Hematopoietic multipotent progenitor cell treated with erythropoietin and hydrocortisone succinate and interleukin-3 and kit ligand, for 4 days (in vitro differentiated cells): ENCODE results near the gene TSPAN9.

Experiments used
- DNase-seq: peaks from one replicate; pipeline ENCODE4 v3.0.0-alpha.2; 2015

TSPAN9 gene

DNA sequence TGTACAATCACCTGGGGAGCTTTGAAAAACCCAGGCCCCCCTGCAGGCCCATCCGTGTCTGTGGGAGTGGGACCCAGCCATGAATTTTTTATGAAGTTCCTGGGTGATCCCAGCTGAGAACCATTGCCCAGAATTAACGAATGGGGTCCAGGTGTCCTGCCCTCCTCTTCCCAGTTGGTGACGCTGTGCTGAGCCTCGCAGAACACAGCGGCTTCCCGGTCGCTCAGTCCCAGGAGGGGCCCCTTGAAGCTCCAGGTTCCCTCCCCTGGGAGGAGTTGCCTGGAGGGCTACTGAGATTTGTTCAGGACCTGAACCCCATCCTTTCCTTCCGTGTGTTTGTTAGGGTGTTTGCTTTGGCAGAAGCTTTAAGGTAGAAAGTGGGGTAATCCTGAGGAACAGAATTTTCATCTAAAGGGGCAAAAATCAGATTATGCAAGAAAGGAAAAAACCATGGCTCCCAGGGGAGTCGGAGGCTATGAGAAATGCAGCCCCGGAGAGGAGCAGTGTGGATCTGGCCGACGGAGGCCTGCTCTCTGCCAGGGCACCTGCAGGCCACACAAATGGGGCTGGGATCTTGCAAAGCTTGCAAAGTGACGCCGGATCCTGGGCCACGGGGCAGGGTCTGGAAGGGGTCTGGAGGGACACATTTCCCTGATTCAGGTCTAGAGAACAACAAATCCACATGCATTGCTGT is 249.1 kb downstream of the TSPAN9 start:
- no peak for DNase-seq

DNA sequence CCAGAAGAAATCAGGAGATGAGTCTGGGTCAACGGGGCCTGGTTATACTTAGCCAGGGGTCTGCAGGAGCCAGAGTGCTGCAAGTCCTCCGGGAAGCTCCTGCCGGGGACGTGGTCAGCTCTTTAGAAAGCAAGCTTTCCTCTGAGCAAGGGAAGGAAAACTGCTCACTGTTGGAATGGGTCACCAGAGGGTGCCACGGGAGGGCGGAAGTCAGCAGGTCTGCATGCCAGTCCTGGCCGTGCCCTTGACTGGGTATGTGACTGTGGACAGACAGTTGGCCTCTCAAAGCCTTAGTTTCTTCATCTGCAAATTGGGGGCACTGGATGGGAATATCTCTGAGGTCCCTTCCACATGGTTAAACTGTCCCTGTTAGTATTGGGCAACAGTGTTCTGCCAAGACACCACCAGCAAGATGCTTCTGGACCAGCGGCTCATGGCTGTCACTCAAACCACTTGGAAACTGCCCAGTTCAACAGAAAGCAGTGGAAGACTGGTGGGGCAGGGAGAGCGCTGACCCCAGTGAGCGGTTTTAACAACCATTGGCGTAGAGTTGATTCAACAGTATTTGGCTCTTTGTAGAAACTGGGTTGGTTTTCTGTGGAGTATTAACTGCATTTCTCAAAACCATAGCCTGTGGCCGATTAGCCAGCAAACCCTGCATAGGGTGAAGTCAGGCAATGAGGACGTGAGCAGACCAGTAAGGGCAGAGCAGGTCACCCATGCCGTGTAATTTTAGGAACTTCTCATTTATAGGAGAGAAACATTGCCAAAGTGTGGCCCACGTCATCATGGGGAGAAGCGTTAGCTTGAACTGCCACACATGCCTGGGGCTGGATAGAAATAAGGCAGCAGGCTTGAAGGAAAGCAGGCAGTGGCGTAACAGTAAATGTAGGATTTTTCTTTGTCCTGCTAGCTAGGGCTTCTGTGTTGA is 249.9 kb downstream of the TSPAN9 start:
- no peak for DNase-seq

- no peak for DNase-seq
Measured at GRCh38 chr12:3328081-3328480, 250.9 kb downstream of the TSPAN9 start.

DNA sequence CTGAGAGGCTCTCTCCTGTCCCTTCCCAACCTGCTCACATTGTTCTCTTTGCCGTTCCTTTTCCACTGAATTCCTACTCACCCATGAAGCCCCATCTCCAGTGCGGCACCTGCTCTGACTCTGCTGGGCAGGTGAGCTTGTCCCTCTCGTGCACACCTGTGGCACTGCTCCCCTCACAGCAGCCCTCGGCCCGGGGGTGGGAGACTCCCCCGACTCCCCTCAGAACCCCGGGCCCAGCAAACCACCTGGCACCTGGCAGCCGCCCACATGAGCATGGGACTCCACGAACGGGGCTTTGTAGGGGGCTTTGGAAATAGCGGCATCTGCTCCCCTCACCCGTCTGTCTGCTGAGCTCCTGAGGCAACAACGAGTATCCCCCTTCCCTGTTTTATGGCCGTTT is 251.4 kb downstream of the TSPAN9 start:
- no peak for DNase-seq

DNA sequence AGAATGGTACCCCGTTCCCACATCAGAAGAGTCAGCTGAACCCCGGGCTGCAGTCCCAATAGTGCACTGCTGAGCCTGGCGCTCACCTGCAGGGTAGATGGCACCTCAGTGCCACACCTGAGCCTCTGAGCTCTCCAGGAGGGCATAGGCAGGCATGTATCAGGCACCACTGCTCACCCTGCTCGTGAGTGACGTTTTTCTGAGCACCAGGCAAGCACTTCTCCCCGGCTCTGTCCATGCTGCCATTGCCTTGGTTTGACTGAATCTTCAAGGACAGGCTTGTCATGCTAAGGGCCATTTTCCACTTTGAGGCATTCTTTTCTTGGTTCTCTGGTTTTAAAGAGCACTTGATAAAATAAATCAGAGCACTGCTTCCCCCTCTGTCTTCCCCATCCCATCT is 252.2 kb downstream of the TSPAN9 start:
- DNase-seq = no peak

- no peak for DNase-seq
Measured at GRCh38 chr12:3330976-3331510, 253.9 kb downstream of the TSPAN9 start.

DNA sequence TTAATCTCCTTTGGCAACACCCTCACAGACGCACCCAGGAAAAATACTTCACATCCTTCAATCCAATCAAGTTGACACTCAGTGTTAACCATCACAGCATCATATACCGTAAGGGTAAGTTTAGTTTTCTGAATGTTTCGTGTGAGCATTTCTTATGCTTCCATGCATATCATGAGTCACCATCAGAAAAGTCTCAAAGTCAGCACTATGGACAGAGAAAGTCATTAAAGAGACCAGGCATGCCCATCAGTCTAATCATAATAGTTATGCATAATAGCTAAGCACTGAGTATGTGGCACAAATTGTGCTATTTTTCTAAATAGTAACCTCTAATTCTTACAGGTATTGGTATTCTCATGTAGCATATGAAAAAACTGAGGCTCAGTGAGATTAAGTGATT is 255.0 kb downstream of the TSPAN9 start:
- DNase-seq = peak; percentile 18

GRCh38 chr12:3333583-3333982 is 256.4 kb downstream of the TSPAN9 start:
- peak; percentile 2 for DNase-seq

- DNase-seq = no peak
Measured at GRCh38 chr12:3333991-3334391, 256.8 kb downstream of the TSPAN9 start.

- no peak for DNase-seq
Measured at GRCh38 chr12:3335078-3335487, 257.9 kb downstream of the TSPAN9 start.
